Natural killer cell (primary cell): ENCODE results near the gene TYK2. TPM values are rescaled to one million over a fixed set of nuclear protein-coding genes. Genes with fewer than 3 reads are reported as not detected.

Experiments
- ATAC-seq, 3 donors: fragments of 150-1000 bp in 2 of 3; fragments of 200-7000 bp in 1 of 3; cut with Tn5 transposase; 1 replicate in 1 of 3; 2 replicates in 2 of 3; pipeline ENCODE4 v1.10.0; 2021; ENCODE audit warnings: mild to moderate bottlenecking in 2 of 3, moderate library complexity in 2 of 3
- DNase-seq, 2 donors: peaks; one replicate each; pipeline versions ENCODE4 v3.0.0 to v3.0.0-alpha.2; 2013 to 2021; ENCODE audit warnings: mixed read lengths in 1 of 2
- H3K27ac ChIP-seq: one replicate; pipeline ENCODE4 v1.5.1; 2013; ENCODE audit warnings: mild to moderate bottlenecking, low read length
- H3K27me3 ChIP-seq: one replicate; pipeline ENCODE4 v1.6.1; 2013; ENCODE audit warnings: low read length; ENCODE audit not compliant: control insufficient read depth, insufficient read depth
- H3K36me3 ChIP-seq: one replicate; pipeline ENCODE4 v1.6.1; 2013; ENCODE audit warnings: low read length; ENCODE audit not compliant: control insufficient read depth, insufficient read depth
- H3K4me1 ChIP-seq: one replicate; pipeline ENCODE4 v1.6.1; 2013; ENCODE audit warnings: low read length; ENCODE audit not compliant: control insufficient read depth, insufficient read depth
- H3K4me3 ChIP-seq: one replicate; pipeline ENCODE4 v1.5.1; 2013; ENCODE audit warnings: low read length
- H3K9me3 ChIP-seq: one replicate; pipeline ENCODE4 v1.6.1; 2013; ENCODE audit warnings: low read length; ENCODE audit not compliant: control insufficient read depth, insufficient read depth
- H3K27ac Mint-ChIP-seq, 2 donors: one replicate each; pipeline ENCODE4 v1.8.0; 2022; ENCODE audit warnings: mild to moderate bottlenecking in 2 of 2, mixed read lengths in 2 of 2, moderate library complexity in 1 of 2
- H3K27me3 Mint-ChIP-seq, 2 donors: one replicate each; pipeline ENCODE4 v1.8.0; 2022; ENCODE audit warnings: low read depth in 2 of 2, mixed read lengths in 2 of 2
- H3K36me3 Mint-ChIP-seq: one replicate; pipeline ENCODE4 v1.8.0; 2022; ENCODE audit warnings: mixed read lengths
- H3K4me1 Mint-ChIP-seq, 2 donors: one replicate each; pipeline ENCODE4 v1.8.0; 2022; ENCODE audit warnings: mixed read lengths in 2 of 2
- H3K4me3 Mint-ChIP-seq: one replicate; pipeline ENCODE4 v1.8.0; 2022; ENCODE audit warnings: mild to moderate bottlenecking, moderate library complexity, mixed read lengths
- H3K9me3 Mint-ChIP-seq, 2 donors: one replicate each; pipeline ENCODE4 v1.8.0; 2022; ENCODE audit warnings: mixed read lengths in 2 of 2
- WGBS: methylation state at CpG from one replicate; pipeline ENCODE4 v1.1.7; 2013; ENCODE audit warnings: missing lambda C conversion rate; ENCODE audit not compliant: insufficient coverage; 5-methylcytosine and 5-hydroxymethylcytosine counted together
- intact Hi-C: fragments of 100-400 bp; cut with micrococcal nuclease; formaldehyde crosslinking; loops from one replicate; pipeline ENCODE4 v1.14.2; 2022
- total RNA-seq, 4 donors: library from RNA; stranded (reverse); fragments of 120-200 nt in 1 of 4; gene quantifications; one replicate each; pipeline versions ENCODE4 v1.2.3 to v1.2.4, GENCODE V29; 2013 to 2022
- TF ChIP-seq, protein P1 (sequence below): fragments of 200-600 bp; IDR thresholded peaks from one replicate; pipeline ENCODE4 v1.8.0; 2022; ENCODE audit warnings: antibody characterized with exemption

The TYK2 gene
- total RNA-seq, 3 donors from 2014 or later (not counting 1 experiment from before 2014, with no cell fraction given), result 401 to 469 (median 454) TPM

DNA sequence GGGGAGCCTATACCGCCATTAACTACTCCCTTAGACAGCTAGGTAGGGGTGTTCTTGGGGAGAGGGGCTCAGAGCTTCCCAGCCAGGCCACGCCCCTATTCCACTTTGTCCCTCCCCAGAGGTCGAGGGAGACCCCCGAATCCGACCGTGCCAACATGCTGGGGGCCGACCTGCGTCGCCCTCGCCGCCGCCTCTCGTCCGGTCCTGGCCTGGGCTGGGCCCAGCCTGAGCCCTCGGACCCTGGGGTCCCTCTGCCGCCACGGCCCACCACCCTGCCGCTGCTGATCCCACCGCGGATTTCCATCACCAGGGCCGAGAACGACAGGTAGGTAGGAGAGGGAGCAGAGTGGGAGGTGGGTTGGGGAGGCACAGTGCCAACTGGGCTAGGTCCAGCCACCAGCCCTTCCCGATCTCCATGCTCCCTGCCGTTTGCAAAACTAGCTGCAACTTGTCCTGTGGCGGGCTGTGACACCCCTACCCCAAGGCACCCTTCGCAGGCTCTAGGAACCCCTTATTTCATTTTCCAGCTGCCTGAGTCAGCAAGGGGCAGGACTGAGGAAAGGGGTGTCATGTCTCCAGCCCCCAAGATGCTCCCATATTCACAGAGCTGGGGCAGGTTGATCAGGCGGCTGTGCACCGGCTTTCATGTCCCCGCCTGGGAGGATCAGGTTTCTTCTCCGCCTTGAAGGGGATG, 37.3 kb upstream of the TYK2 start:
- H3K4me3 ChIP-seq, result no peak overlapping the region
- TF ChIP-seq, protein P1, sequence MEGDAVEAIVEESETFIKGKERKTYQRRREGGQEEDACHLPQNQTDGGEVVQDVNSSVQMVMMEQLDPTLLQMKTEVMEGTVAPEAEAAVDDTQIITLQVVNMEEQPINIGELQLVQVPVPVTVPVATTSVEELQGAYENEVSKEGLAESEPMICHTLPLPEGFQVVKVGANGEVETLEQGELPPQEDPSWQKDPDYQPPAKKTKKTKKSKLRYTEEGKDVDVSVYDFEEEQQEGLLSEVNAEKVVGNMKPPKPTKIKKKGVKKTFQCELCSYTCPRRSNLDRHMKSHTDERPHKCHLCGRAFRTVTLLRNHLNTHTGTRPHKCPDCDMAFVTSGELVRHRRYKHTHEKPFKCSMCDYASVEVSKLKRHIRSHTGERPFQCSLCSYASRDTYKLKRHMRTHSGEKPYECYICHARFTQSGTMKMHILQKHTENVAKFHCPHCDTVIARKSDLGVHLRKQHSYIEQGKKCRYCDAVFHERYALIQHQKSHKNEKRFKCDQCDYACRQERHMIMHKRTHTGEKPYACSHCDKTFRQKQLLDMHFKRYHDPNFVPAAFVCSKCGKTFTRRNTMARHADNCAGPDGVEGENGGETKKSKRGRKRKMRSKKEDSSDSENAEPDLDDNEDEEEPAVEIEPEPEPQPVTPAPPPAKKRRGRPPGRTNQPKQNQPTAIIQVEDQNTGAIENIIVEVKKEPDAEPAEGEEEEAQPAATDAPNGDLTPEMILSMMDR, result no peak
- H3K9me3 Mint-ChIP-seq, result no peaks in the 10 kb centered on the region
- ATAC-seq (no peak), DNase-seq (peak in 1 of 2 donors; percentile 43)
- H3K9me3 ChIP-seq, result no peaks in the 10 kb centered on the region
- H3K4me1 Mint-ChIP-seq, result peaks cover 45 to 58% of the 10 kb centered on the region in 2 donors
- WGBS, result 24% methylated on average over 29 of the region's 30 CpGs
- H3K27ac Mint-ChIP-seq, result peak overlapping the region; percentile 71 to 95
- no peaks in the 10 kb centered on the region for H3K36me3 ChIP-seq
- intact Hi-C loops, result loop anchor here (2.0 kb wide), 1 partner anchor 105 kb away; no protein-coding TSS in a partner anchor
- peaks cover 44% of the 10 kb centered on the region for H3K27me3 ChIP-seq
- H3K36me3 Mint-ChIP-seq, result no peaks in the 10 kb centered on the region
- no peak overlapping the region for H3K27ac ChIP-seq
- peaks cover 21 to 34% of the 10 kb centered on the region in 2 donors for H3K27me3 Mint-ChIP-seq
- H3K4me3 Mint-ChIP-seq, result no peak overlapping the region
- H3K4me1 ChIP-seq, result peaks cover 75% of the 10 kb centered on the region

DNA sequence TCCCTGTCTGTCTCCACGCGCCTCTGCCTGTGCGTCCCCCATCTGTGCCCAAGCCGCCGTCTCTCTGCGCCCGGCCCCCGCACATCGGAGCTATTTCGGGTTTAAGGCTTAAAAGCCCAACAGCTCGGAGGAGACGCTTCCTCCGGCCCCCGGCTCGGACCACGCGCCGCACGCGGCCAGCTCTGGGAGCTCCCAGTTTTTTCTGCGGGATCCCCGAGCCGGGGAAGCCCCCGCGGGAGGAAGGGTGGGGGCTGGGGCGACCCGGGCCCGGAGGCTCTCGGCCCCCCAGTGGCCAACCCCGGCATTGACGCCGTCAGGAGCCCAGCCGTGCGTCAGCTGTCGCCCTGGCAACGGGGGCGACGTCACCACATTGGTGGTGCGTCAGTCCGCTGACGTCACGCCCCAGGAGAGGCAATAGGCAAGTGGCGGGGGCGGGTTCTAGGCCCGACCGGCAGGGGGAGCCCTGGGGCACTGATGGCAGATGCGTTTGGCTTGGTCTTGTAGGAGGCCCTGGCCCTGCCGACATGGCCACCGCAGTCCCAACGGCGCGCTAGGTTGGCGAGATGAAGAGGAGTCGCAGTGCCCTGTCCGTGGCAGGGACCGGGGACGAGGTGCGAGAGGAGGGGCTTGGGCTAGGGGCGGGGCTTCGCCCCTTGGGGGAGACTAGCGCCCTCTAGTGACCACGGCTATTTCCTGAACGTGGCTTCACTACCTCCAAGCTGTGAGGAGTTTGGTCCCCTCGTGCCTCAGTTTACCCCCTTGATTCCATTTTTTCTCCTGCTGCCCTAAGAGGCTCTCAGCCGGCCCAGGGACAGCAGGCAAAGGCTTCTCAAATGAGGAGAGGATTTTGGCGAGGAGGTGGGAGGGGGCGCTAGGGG, 36.2 kb upstream of the TYK2 start:
- peaks cover 78% of the 10 kb centered on the region for H3K4me1 ChIP-seq
- H3K27ac Mint-ChIP-seq, result peak overlapping the region; percentile 95 to 96
- peak; percentile 99 to 100 for DNase-seq
- peak overlapping the region; percentile 48 for H3K4me3 ChIP-seq
- peak; percentile 66 to 89 (median 76) for ATAC-seq
- no peaks in the 10 kb centered on the region for H3K36me3 Mint-ChIP-seq
- H3K27me3 Mint-ChIP-seq, result peaks cover 13 to 29% of the 10 kb centered on the region in 2 donors
- peaks cover 46 to 61% of the 10 kb centered on the region in 2 donors for H3K4me1 Mint-ChIP-seq
- 3% methylated on average over 67 of the region's 67 CpGs for WGBS
- no peaks in the 10 kb centered on the region for H3K9me3 ChIP-seq
- TF ChIP-seq, protein P1, result peak; percentile 100
- H3K9me3 Mint-ChIP-seq, result no peaks in the 10 kb centered on the region
- H3K36me3 ChIP-seq, result no peaks in the 10 kb centered on the region
- H3K4me3 Mint-ChIP-seq, result peak overlapping the region; percentile 92
- H3K27me3 ChIP-seq, result peaks cover 36% of the 10 kb centered on the region
- intact Hi-C loops, result loop anchor here (1.0 to 2.0 kb wide), 4 partner anchors 8 to 106 kb away; partner anchors contain the start of gene CDC37
- H3K27ac ChIP-seq, result peak overlapping the region; percentile 72

- H3K9me3 Mint-ChIP-seq, result no peaks in the 10 kb centered on the region
- 17% methylated on average over 9 of the region's 9 CpGs for WGBS
- ATAC-seq, result no peak
- Histone ChIP-seq H3K27me3 (peaks cover 30% of the 10 kb centered on the region), H3K4me1 (peaks cover 78% of the 10 kb centered on the region), H3K4me3 (peak overlapping the region; percentile 48), H3K9me3 (no peaks in the 10 kb centered on the region), H3K27ac (peak overlapping the region; percentile 72), H3K36me3 (no peaks in the 10 kb centered on the region)
- peaks cover 40 to 59% of the 10 kb centered on the region in 2 donors for H3K4me1 Mint-ChIP-seq
- H3K27ac Mint-ChIP-seq, result peak overlapping the region; percentile 95 to 96
- H3K27me3 Mint-ChIP-seq, result peaks cover 8 to 23% of the 10 kb centered on the region in 2 donors
- intact Hi-C loops, result loop anchor here (1.0 to 2.0 kb wide), 4 partner anchors 8 to 107 kb away; partner anchors contain the start of gene CDC37
- DNase-seq, result no peak
- H3K36me3 Mint-ChIP-seq, result no peaks in the 10 kb centered on the region
- TF ChIP-seq, protein P1, result no peak
- H3K4me3 Mint-ChIP-seq, result peak overlapping the region; percentile 92
Measured at GRCh38 chr19:10416083-10416379, 35.7 kb upstream of the TYK2 start.
